Measurements from ENCODE around the gene ARHGEF3.

Gene ARHGEF3

DNA sequence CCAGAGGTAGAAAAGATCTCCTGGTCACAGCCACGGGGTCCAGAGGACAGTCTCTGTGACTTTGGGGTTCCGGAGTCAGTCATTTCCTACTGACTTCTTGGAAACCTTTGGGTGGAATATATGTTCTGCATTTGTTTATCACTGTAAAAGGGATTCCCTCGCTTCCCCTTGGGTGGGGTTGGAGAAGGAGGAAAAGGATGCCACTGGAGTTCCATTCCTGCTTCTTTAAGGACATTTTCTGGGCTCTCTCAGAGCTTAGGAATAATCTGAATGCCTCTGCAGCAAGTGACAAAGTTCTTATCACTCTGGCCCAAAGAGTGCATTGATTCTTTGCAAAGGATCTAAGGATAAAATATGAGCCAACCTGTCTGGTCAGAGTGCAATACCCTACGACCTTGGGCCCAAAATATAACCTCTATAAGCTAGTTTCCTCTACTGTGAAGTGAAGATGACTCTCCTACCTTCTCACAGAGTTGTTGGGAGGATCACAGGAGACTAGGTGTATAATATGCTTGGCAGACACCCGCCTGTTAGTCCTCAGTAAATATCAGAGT, 17.2 kb downstream of the ARHGEF3 start:
- H3K9me3 Mint-ChIP-seq: no peaks in the 10 kb centered on the region
- DNase-seq (ENCODE audit: low spot score in 2 of 2) (no peak), ATAC-seq (replicated peaks; ENCODE audit: extremely low read depth, poor library complexity, severe bottlenecking) (no peak)
- peaks cover 95% of the 10 kb centered on the region for H3K4me1 Mint-ChIP-seq
- H3K27me3 Mint-ChIP-seq: no peaks in the 10 kb centered on the region
- H3K36me3 Mint-ChIP-seq (ENCODE audit: insufficient read depth): peaks cover 16% of the 10 kb centered on the region
- H3K4me3 Mint-ChIP-seq: peak overlapping the region; percentile 73
- H3K27ac Mint-ChIP-seq (ENCODE audit: low read depth): peak overlapping the region; percentile 83

- H3K4me3 Mint-ChIP-seq: peak overlapping the region; percentile 73
- peaks cover 95% of the 10 kb centered on the region for H3K4me1 Mint-ChIP-seq
- H3K9me3 Mint-ChIP-seq: no peaks in the 10 kb centered on the region
- DNase-seq (ENCODE audit: low spot score in 2 of 2): peak; percentile 38 to 79
- H3K27me3 Mint-ChIP-seq: no peaks in the 10 kb centered on the region
- H3K27ac Mint-ChIP-seq (ENCODE audit: low read depth): peak overlapping the region; percentile 83
- peaks cover 15% of the 10 kb centered on the region for H3K36me3 Mint-ChIP-seq (ENCODE audit: insufficient read depth)
- peak; percentile 93 for ATAC-seq (replicated peaks; ENCODE audit: extremely low read depth, poor library complexity, severe bottlenecking)
Observed at GRCh38 chr3:56783644-56784447, 17.9 kb downstream of the ARHGEF3 start.

DNA sequence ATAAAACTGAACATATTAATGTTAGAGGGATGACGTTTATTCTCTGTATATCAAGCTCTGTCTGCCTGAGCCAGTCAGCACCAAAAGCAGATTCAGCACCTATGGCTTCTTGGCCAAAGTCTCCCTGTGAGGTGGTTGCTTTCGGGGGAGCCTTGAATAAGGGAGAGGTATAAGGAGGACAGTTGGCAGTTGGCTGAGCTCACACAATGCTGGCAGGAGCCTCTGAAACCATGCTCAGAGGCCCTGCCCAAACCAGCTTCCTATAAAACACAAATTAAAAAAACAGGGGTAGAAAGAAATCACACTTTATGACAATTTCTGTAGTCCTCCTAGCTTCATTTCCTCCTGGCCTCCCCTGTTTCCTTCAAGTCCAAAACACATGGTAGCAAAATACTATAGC, 18.8 kb downstream of the ARHGEF3 start:
- ATAC-seq (replicated peaks; ENCODE audit: extremely low read depth, poor library complexity, severe bottlenecking) (no peak), DNase-seq (ENCODE audit: low spot score in 2 of 2) (no peak)
- Mint-ChIP-seq H3K9me3 (no peaks in the 10 kb centered on the region), H3K4me3 (peak overlapping the region; percentile 73), H3K27me3 (no peaks in the 10 kb centered on the region), H3K4me1 (peaks cover 91% of the 10 kb centered on the region), H3K36me3 (ENCODE audit: insufficient read depth) (peaks cover 14% of the 10 kb centered on the region), H3K27ac (ENCODE audit: low read depth) (peak overlapping the region; percentile 83)

DNA sequence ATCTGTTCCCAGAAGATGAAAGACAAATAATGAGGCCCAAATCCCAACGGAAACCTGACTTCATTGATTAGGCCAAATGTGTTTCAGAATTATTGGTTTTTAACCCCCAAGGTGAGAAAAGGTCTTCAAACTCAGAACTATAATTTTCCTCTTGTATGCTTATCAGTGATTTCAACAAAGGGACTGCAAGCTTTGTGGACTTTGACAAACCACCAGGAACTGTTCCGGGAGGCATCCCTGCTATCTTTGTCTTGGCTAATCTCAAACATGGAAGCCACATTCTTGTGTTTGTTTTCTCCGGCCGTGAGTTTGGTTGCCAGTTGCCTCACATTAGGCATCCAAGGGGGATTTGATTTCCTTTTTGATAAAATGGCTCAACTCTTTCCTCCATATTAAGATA, 19.5 kb downstream of the ARHGEF3 start:
- peak overlapping the region; percentile 73 for H3K4me3 Mint-ChIP-seq
- H3K9me3 Mint-ChIP-seq: no peaks in the 10 kb centered on the region
- no peaks in the 10 kb centered on the region for H3K27me3 Mint-ChIP-seq
- peaks cover 91% of the 10 kb centered on the region for H3K4me1 Mint-ChIP-seq
- no peak for DNase-seq (ENCODE audit: low spot score in 2 of 2)
- H3K36me3 Mint-ChIP-seq (ENCODE audit: insufficient read depth): peaks cover 14% of the 10 kb centered on the region
- peak overlapping the region; percentile 83 for H3K27ac Mint-ChIP-seq (ENCODE audit: low read depth)
- ATAC-seq (replicated peaks; ENCODE audit: extremely low read depth, poor library complexity, severe bottlenecking): no peak

GRCh38 chr3:56781762-56782161, 20.0 kb downstream of the ARHGEF3 start:
- no peaks in the 10 kb centered on the region for H3K9me3 Mint-ChIP-seq
- peak overlapping the region; percentile 83 for H3K27ac Mint-ChIP-seq (ENCODE audit: low read depth)
- peak overlapping the region; percentile 73 for H3K4me3 Mint-ChIP-seq
- no peaks in the 10 kb centered on the region for H3K27me3 Mint-ChIP-seq
- peaks cover 15% of the 10 kb centered on the region for H3K36me3 Mint-ChIP-seq (ENCODE audit: insufficient read depth)
- H3K4me1 Mint-ChIP-seq: peaks cover 91% of the 10 kb centered on the region
- ATAC-seq (replicated peaks; ENCODE audit: extremely low read depth, poor library complexity, severe bottlenecking) (no peak), DNase-seq (ENCODE audit: low spot score in 2 of 2) (no peak)

GRCh38 chr3:56780936-56781335, 20.8 kb downstream of the ARHGEF3 start:
- peaks cover 92% of the 10 kb centered on the region for H3K4me1 Mint-ChIP-seq
- H3K36me3 Mint-ChIP-seq (ENCODE audit: insufficient read depth): peaks cover 17% of the 10 kb centered on the region
- peak overlapping the region; percentile 29 for H3K4me3 Mint-ChIP-seq
- no peak for DNase-seq (ENCODE audit: low spot score in 2 of 2)
- H3K27me3 Mint-ChIP-seq: no peaks in the 10 kb centered on the region
- H3K27ac Mint-ChIP-seq (ENCODE audit: low read depth): peak overlapping the region; percentile 83
- ATAC-seq (replicated peaks; ENCODE audit: extremely low read depth, poor library complexity, severe bottlenecking): no peak
- no peaks in the 10 kb centered on the region for H3K9me3 Mint-ChIP-seq

GRCh38 chr3:56778893-56779292, 22.9 kb downstream of the ARHGEF3 start:
- ATAC-seq (replicated peaks; ENCODE audit: extremely low read depth, poor library complexity, severe bottlenecking) (no peak), DNase-seq (ENCODE audit: low spot score in 2 of 2) (no peak)
- Mint-ChIP-seq H3K9me3 (no peaks in the 10 kb centered on the region), H3K36me3 (ENCODE audit: insufficient read depth) (peaks cover 18% of the 10 kb centered on the region), H3K4me3 (no peak overlapping the region), H3K27me3 (no peaks in the 10 kb centered on the region), H3K27ac (ENCODE audit: low read depth) (peak overlapping the region; percentile 83), H3K4me1 (peaks cover 89% of the 10 kb centered on the region)

DNA sequence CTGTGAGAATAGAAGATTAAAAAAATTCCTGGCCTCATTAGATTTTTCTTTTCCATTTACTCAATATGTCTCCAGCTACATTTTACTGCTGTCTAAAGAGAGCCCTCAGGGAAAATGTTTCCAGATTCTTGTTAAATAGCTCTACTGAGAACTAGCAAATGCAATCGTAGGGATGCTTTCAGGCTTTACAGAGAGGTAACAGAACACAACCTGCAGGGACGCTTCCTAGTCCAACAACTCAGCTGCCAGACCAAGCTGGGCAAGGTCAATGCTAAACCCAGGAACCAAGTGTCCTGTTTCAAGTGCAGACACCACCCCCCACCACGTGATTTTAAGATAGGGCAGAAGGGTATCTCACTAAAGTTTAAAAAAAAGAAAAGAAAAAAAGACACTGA, 25.2 kb downstream of the ARHGEF3 start:
- no peak for DNase-seq (ENCODE audit: low spot score in 2 of 2)
- H3K27ac Mint-ChIP-seq (ENCODE audit: low read depth): peak overlapping the region; percentile 83

DNA sequence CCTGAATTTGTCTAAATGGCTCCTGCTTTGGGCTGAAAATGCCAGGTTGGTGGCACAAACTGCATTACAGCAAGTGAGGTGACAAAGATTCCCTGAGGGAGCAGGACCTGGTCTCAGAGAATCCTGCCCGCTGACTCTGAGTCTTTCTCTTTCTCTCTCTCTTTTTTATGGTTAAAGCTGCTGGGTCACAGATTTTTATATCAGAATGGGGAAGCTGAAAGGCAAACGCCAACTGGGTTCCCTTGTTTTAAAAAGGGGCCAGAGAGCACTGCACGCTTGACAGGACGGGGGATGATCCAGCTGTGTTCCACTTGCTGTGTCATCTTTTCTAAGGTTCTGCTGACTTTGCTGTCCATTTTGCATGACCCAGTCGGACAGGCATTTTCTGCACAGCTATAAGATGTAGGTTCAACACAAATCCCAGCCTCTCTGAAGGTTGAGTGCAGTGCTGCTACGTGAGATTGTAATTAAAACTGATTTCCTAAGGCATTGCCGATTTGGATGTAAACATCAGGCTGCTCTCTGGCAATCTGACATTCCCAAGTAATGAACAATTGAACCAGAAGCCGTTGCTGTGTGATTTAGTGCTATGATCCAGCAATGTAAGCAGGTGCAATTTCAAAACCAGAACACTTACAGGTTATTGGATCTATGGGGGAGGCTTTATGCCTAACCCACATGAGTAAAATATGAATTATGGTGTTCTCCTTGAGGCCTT, 25.8 kb downstream of the ARHGEF3 start:
- no peak for ATAC-seq (replicated peaks; ENCODE audit: extremely low read depth, poor library complexity, severe bottlenecking)
- H3K4me3 Mint-ChIP-seq: no peak overlapping the region
- H3K27ac Mint-ChIP-seq (ENCODE audit: low read depth): peak overlapping the region; percentile 83
- H3K9me3 Mint-ChIP-seq: no peaks in the 10 kb centered on the region
- no peaks in the 10 kb centered on the region for H3K27me3 Mint-ChIP-seq
- H3K36me3 Mint-ChIP-seq (ENCODE audit: insufficient read depth): peaks cover 41% of the 10 kb centered on the region
- H3K4me1 Mint-ChIP-seq: peaks cover 75% of the 10 kb centered on the region
- no peak for DNase-seq (ENCODE audit: low spot score in 2 of 2)

More for the DNA sequence above, 25.2 kb downstream of the ARHGEF3 start:
- Mint-ChIP-seq H3K4me3 (peak overlapping the region; percentile 21), H3K4me1 (peaks cover 73% of the 10 kb centered on the region), H3K27me3 (no peaks in the 10 kb centered on the region), H3K36me3 (ENCODE audit: insufficient read depth) (peaks cover 36% of the 10 kb centered on the region), H3K9me3 (no peaks in the 10 kb centered on the region)
- no peak for ATAC-seq (replicated peaks; ENCODE audit: extremely low read depth, poor library complexity, severe bottlenecking)

GRCh38 chr3:56775445-56775837, 26.3 kb downstream of the ARHGEF3 start:
- Mint-ChIP-seq H3K36me3 (ENCODE audit: insufficient read depth) (peaks cover 43% of the 10 kb centered on the region), H3K4me3 (no peak overlapping the region)
- ATAC-seq (replicated peaks; ENCODE audit: extremely low read depth, poor library complexity, severe bottlenecking): no peak

GRCh38 chr3:56773986-56774385, 27.8 kb downstream of the ARHGEF3 start:
- peaks cover 48% of the 10 kb centered on the region for H3K36me3 Mint-ChIP-seq (ENCODE audit: insufficient read depth)
- H3K27me3 Mint-ChIP-seq: no peaks in the 10 kb centered on the region
- peak overlapping the region; percentile 41 for H3K27ac Mint-ChIP-seq (ENCODE audit: low read depth)
- no peaks in the 10 kb centered on the region for H3K9me3 Mint-ChIP-seq
- ATAC-seq (replicated peaks; ENCODE audit: extremely low read depth, poor library complexity, severe bottlenecking): no peak
- peaks cover 64% of the 10 kb centered on the region for H3K4me1 Mint-ChIP-seq
- DNase-seq (ENCODE audit: low spot score in 2 of 2): no peak
- H3K4me3 Mint-ChIP-seq: no peak overlapping the region

More at GRCh38 chr3:56775445-56775837, 26.3 kb downstream of the ARHGEF3 start:
- Mint-ChIP-seq H3K4me1 (peaks cover 69% of the 10 kb centered on the region), H3K9me3 (no peaks in the 10 kb centered on the region), H3K27me3 (no peaks in the 10 kb centered on the region), H3K27ac (ENCODE audit: low read depth) (peak overlapping the region; percentile 49)
- DNase-seq (ENCODE audit: low spot score in 2 of 2): no peak

DNA sequence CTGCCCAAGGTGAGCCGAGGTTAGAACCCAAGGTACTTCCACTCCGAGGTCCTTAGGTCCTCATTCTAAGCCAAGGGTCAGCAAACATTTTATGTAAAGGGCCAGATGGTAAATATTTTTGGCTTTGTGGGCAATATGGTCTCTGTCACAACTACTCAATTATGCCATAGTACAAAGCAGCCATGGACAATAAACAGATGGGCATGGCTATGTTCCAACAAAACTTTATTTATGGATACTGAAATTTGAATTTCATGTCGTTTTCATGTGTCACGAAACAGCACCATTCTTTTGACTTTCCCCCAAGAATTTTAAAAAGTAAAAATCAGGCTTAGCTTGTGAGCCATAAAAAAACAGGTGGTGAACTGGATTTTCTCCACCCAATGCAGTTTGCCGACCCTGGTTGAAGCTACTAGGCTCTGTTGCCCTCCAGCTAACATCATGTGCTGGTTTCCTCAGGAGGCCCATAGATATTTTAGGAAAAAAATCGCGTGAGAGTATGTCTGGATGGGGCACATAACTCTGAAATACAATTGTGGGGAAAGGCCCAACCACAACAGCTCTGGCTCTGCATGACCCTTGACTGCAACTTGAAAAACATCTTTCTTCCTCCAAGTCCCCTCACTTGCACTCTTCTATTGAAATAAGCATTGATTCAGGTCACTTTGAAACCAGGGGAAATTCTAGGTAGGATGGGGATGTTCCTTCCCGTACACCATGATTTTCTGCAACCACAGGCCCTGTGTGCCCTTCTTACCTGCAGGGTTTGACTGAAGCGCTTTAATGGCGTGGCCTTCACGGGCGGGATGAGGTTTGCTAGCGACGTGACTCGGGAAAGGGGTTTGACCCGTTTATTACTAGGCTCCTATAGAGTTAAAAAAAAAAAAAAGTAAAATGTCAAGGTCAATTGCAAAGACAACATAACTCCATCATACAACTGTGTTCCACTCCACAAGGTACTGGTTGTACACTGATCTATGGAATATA, 28.5 kb downstream of the ARHGEF3 start:
- Mint-ChIP-seq H3K4me3 (no peak overlapping the region), H3K36me3 (ENCODE audit: insufficient read depth) (peaks cover 55% of the 10 kb centered on the region), H3K27me3 (no peaks in the 10 kb centered on the region), H3K27ac (ENCODE audit: low read depth) (peak overlapping the region; percentile 41), H3K4me1 (peaks cover 68% of the 10 kb centered on the region), H3K9me3 (no peaks in the 10 kb centered on the region)
- DNase-seq (ENCODE audit: low spot score in 2 of 2) (no peak), ATAC-seq (replicated peaks; ENCODE audit: extremely low read depth, poor library complexity, severe bottlenecking) (no peak)

Measured in central memory CD8-positive, alpha-beta T cell (primary cell).